PC-3 (cell line): ENCODE results near the gene AMELX. TPM values are rescaled to one million over a fixed set of nuclear protein-coding genes. Genes with fewer than 3 reads are reported as not detected.

Experiments
- ATAC-seq: fragments of 200-7000 bp; cut with Tn5 transposase; 2 replicates; pipeline ENCODE4 v1.9.1; 2020; ENCODE audit warnings: mild to moderate bottlenecking, moderate library complexity
- BruUV-seq: library from RNA; stranded (reverse); fragments of 400-500 nt; replicated peaks from 2 replicates; lab custom pipeline; 2021; lab: Mats Ljungman, UMichigan
- CTCF ChIA-PET: fragments of 300-600 bp; sonication (Branson Sonifier 250); formaldehyde crosslinking; loops from one replicate; lab custom pipeline; 2022; ENCODE audit warnings: antibody characterized with exemption; lab: Charles Lee
- POLR2A ChIA-PET: fragments of 300-600 bp; sonication (Branson Sonifier 250); formaldehyde crosslinking; loops from one replicate; lab custom pipeline; 2022; ENCODE audit warnings: antibody characterized with exemption; ENCODE audit not compliant: unreplicated experiment; lab: Charles Lee
- DNase-seq: peaks from one replicate; pipeline ENCODE4 v3.0.0-alpha.2; 2015
- H2AFZ ChIP-seq: fragments of 300-600 bp; sonication (generic); 2 replicates; pipeline ENCODE4 v1.6.0; 2016; ENCODE audit warnings: antibody characterized with exemption, low read length
- H3F3A ChIP-seq: fragments of 300-600 bp; sonication (generic); one replicate; pipeline ENCODE4 v1.6.0; 2017; ENCODE audit warnings: antibody characterized with exemption, low read length, control low read depth, mild to moderate bottlenecking; ENCODE audit not compliant: unreplicated experiment
- H3K27ac ChIP-seq: fragments of 300-600 bp; sonication (generic); 2 replicates; pipeline ENCODE4 v1.5.1; 2016; ENCODE audit warnings: mild to moderate bottlenecking, low read length
- H3K27me3 ChIP-seq: fragments of 300-600 bp; sonication (generic); 2 replicates; pipeline ENCODE4 v1.6.1; 2016; ENCODE audit warnings: low read length, mixed read lengths
- H3K36me3 ChIP-seq: fragments of 300-600 bp; sonication (generic); 2 replicates; pipeline ENCODE4 v1.6.1; 2016; ENCODE audit warnings: low read depth, mixed run types, low read length, mixed read lengths
- H3K4me1 ChIP-seq: fragments of 300-600 bp; sonication (generic); 2 replicates; pipeline ENCODE4 v1.5.1; 2016; ENCODE audit warnings: low read length; ENCODE audit not compliant: insufficient read depth
- H3K4me2 ChIP-seq: fragments of 300-600 bp; sonication (generic); 2 replicates; pipeline ENCODE4 v1.6.0; 2016; ENCODE audit warnings: low read length
- H3K4me3 ChIP-seq: fragments of 300-600 bp; sonication (generic); 2 replicates; pipeline ENCODE4 v1.5.1; 2016; ENCODE audit warnings: mild to moderate bottlenecking, low read length, mixed read lengths
- H3K79me2 ChIP-seq: fragments of 300-600 bp; sonication (generic); 2 replicates; pipeline ENCODE4 v1.6.1; 2017; ENCODE audit warnings: low read length, mixed read lengths
- H3K9ac ChIP-seq: fragments of 300-600 bp; sonication (generic); 2 replicates; pipeline ENCODE4 v1.6.0; 2016; ENCODE audit warnings: mild to moderate bottlenecking, low read length
- H3K9me2 ChIP-seq: fragments of 300-600 bp; sonication (generic); replicated peaks from 2 replicates; pipeline ENCODE4 v1.6.1; 2016; ENCODE audit warnings: mixed run types, low read length, mixed read lengths
- H3K9me3 ChIP-seq: fragments of 300-600 bp; sonication (generic); 2 replicates; pipeline ENCODE4 v1.6.1; 2016; ENCODE audit warnings: low read length, mixed read lengths
- H4K20me1 ChIP-seq: fragments of 300-600 bp; sonication (generic); 2 replicates; pipeline ENCODE4 v1.6.1; 2016; ENCODE audit warnings: low read length, mixed read lengths
- CTCF ChIP-seq: fragments of 300-600 bp; sonication (generic); conservative IDR thresholded peaks from 2 replicates; pipeline ENCODE4 v1.5.1; 2017; ENCODE audit warnings: antibody characterized with exemption, low read depth, mild to moderate bottlenecking, low read length
- EZH2 ChIP-seq: fragments of 300-600 bp; sonication (generic); IDR thresholded peaks from one replicate; pipeline ENCODE4 v1.6.1; 2017; ENCODE audit warnings: antibody characterized with exemption, mild to moderate bottlenecking, low read length; ENCODE audit not compliant: unreplicated experiment
- EZH2phosphoT487 ChIP-seq: fragments of 300-600 bp; sonication (generic); IDR thresholded peaks from 2 replicates; pipeline ENCODE4 v1.6.1; 2018; ENCODE audit warnings: mild to moderate bottlenecking, antibody characterized with exemption, low read length, borderline replicate concordance
- intact Hi-C: fragments of 100-400 bp; cut with micrococcal nuclease; formaldehyde crosslinking; loops from 2 replicates; pipeline ENCODE4 v1.9.0; 2023
- total RNA-seq: library from RNA; depleted of rRNA; stranded (reverse); fragments of >200 nt; gene quantifications from 2 replicates; pipeline ENCODE4 v1.2.3, GENCODE V29; 2014

Gene AMELX
- total RNA-seq, 1 experiment from 2014 or later = not detected

DNA sequence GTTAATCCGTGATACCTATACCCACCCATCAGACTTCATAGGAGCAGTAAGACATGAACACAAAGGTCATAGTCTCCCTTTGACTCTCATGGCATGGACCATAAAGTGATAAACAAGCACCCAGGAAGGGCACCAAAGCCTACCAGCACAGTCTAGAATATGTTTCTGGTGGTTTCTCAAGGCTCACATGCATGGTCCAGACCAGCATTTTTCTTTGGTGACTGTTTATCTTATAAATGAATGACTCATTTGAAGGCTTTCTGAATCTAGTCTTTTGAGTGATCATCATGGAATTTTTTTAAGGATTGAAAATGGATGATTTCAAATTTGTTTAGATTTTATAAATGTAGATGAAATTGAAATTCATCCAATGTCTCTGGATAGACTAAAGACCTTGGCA is 32.0 kb upstream of the AMELX start:
- BruUV-seq = no TSS peak
- no peaks in the 10 kb centered on the region for H4K20me1 ChIP-seq
- no peaks in the 10 kb centered on the region for H3K79me2 ChIP-seq
- H3K9me2 ChIP-seq = no peaks in the 10 kb centered on the region
- H3K9me3 ChIP-seq = no peaks in the 10 kb centered on the region
- H3F3A ChIP-seq = peaks cover 4% of the 10 kb centered on the region
- H3K36me3 ChIP-seq = no peaks in the 10 kb centered on the region
- no peak overlapping the region for H3K9ac ChIP-seq
- intact Hi-C loops = no loop called here
- TF ChIP-seq CTCF (no peak), EZH2 (no peak), EZH2phosphoT487 (no peak)
- H3K4me1 ChIP-seq = peaks cover 19% of the 10 kb centered on the region
- peak overlapping the region; percentile 27 for H3K27ac ChIP-seq
- H3K27me3 ChIP-seq = no peaks in the 10 kb centered on the region
- CTCF ChIA-PET = no interaction called here
- POLR2A ChIA-PET = no interaction called here
- ATAC-seq = peak; percentile 91
- no peak overlapping the region for H2AFZ ChIP-seq
- H3K4me3 ChIP-seq = no peak overlapping the region
- H3K4me2 ChIP-seq = no peak overlapping the region
- DNase-seq = peak; percentile 82

DNA sequence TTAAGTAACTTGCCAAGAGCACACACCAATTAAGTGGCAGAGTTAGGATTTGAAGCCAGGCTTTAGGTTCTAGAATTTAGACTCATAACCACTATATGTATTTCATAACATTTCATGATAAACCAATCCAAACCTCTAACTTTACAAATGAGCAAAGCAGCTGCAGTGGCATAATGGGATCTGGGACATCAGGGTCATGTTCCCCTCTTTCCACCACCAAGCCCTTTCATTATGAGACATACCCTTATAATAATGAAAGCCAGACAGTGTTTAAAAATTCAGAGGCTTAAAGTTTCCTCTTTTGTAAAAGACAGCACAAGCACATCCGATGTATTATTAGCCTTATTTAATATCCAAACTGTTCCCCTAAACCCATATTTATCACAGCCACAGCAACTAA is 28.3 kb upstream of the AMELX start:
- Histone ChIP-seq H3K9ac (no peak overlapping the region), H3K79me2 (no peaks in the 10 kb centered on the region), H4K20me1 (no peaks in the 10 kb centered on the region), H3F3A (peaks cover 4% of the 10 kb centered on the region), H3K4me3 (no peak overlapping the region), H3K36me3 (no peaks in the 10 kb centered on the region), H2AFZ (no peak overlapping the region), H3K9me3 (no peaks in the 10 kb centered on the region), H3K9me2 (no peaks in the 10 kb centered on the region), H3K4me1 (peaks cover 19% of the 10 kb centered on the region), H3K27ac (no peak overlapping the region), H3K27me3 (no peaks in the 10 kb centered on the region), H3K4me2 (no peak overlapping the region)
- intact Hi-C loops = no loop called here
- DNase-seq = no peak
- TF ChIP-seq EZH2 = no peak
- no peak for TF ChIP-seq CTCF
- TF ChIP-seq EZH2phosphoT487 = no peak
- CTCF ChIA-PET = no interaction called here
- POLR2A ChIA-PET = no interaction called here
- BruUV-seq = no TSS peak
- no peak for ATAC-seq

DNA sequence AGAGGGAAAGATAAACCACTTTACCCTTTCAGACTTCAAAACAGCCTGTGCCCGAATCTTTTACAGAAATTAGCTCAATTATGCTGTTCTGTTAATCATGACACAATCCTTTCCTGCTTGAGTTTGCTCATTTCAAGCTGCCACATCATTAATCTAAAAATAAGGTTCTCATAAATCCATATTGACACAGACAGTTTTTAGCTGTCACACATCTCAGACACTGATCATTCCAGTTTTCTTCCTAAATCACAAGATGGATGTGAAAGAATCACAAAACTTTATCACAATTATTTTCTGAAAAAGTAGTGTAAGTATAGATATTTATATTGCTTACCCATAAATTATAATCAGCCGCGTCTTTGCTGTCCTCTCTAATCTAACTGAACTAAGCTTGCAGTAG is 27.9 kb upstream of the AMELX start:
- BruUV-seq = no TSS peak
- H3K27me3 ChIP-seq = no peaks in the 10 kb centered on the region
- H3F3A ChIP-seq = peaks cover 4% of the 10 kb centered on the region
- H3K9me3 ChIP-seq = no peaks in the 10 kb centered on the region
- no peaks in the 10 kb centered on the region for H3K36me3 ChIP-seq
- H3K4me1 ChIP-seq = peaks cover 19% of the 10 kb centered on the region
- no peak overlapping the region for H3K4me3 ChIP-seq
- ATAC-seq = no peak
- no peak overlapping the region for H3K27ac ChIP-seq
- TF ChIP-seq EZH2phosphoT487 = no peak
- no peak for TF ChIP-seq CTCF
- no peak for TF ChIP-seq EZH2
- no peak overlapping the region for H3K4me2 ChIP-seq
- ChIA-PET CTCF (no interaction called here), POLR2A (no interaction called here)
- no peaks in the 10 kb centered on the region for H3K79me2 ChIP-seq
- DNase-seq = no peak
- intact Hi-C loops = no loop called here
- H4K20me1 ChIP-seq = no peaks in the 10 kb centered on the region
- H3K9ac ChIP-seq = no peak overlapping the region
- H3K9me2 ChIP-seq = no peaks in the 10 kb centered on the region
- H2AFZ ChIP-seq = no peak overlapping the region
